ENCODE data around the gene PLXDC2. TPM values are rescaled to one million over a fixed set of nuclear protein-coding genes. Genes with fewer than 3 reads are reported as not detected.
"Not testable (repeated sequence)": the region's sequence is repeated elsewhere in the genome, so short reads cannot be mapped to it uniquely, and the experiment has no call there.

Gene PLXDC2
- total RNA-seq, 2 experiments from 2014 or later: 0.04 TPM; not detected in 1

- Mint-ChIP-seq H3K9me3 (no peaks in the 10 kb centered on the region), H3K4me3 (no peak overlapping the region), H3K27ac (no peak overlapping the region), H3K27me3 (no peaks in the 10 kb centered on the region), H3K36me3 (no peaks in the 10 kb centered on the region), H3K4me1 (no peaks in the 10 kb centered on the region)
- DNase-seq: no peak
Observed at GRCh38 chr10:20170661-20171060, 354.4 kb downstream of the PLXDC2 start.

DNA sequence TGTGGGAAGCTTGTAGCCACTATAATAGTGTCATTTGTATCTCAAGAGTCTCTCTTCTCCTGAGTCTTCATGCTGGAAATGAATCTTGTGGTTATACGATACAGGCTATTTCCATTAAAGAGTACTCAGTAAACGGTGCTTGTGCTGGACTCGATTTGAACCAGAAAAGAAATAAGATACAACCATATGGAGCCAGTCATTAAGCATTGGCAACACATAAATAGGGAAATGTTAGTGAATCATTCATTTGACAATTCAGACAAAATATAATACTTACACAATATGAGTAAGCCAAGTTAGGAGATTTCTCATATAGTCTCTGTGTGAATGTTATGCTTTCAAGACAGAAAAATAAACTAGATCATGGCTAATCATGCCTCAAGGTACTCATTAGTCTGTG, 356.8 kb downstream of the PLXDC2 start:
- H3K4me1 Mint-ChIP-seq: no peaks in the 10 kb centered on the region
- H3K27me3 Mint-ChIP-seq: no peaks in the 10 kb centered on the region
- no peak for DNase-seq
- no peak overlapping the region for H3K4me3 Mint-ChIP-seq
- no peak overlapping the region for H3K27ac Mint-ChIP-seq
- no peaks in the 10 kb centered on the region for H3K36me3 Mint-ChIP-seq
- H3K9me3 Mint-ChIP-seq: no peaks in the 10 kb centered on the region

- Mint-ChIP-seq H3K4me1 (no peaks in the 10 kb centered on the region), H3K27me3 (no peaks in the 10 kb centered on the region), H3K27ac (no peak overlapping the region), H3K9me3 (no peaks in the 10 kb centered on the region), H3K36me3 (no peaks in the 10 kb centered on the region), H3K4me3 (no peak overlapping the region)
- no peak for DNase-seq
Observed at GRCh38 chr10:20175719-20176118, 359.5 kb downstream of the PLXDC2 start.

DNA sequence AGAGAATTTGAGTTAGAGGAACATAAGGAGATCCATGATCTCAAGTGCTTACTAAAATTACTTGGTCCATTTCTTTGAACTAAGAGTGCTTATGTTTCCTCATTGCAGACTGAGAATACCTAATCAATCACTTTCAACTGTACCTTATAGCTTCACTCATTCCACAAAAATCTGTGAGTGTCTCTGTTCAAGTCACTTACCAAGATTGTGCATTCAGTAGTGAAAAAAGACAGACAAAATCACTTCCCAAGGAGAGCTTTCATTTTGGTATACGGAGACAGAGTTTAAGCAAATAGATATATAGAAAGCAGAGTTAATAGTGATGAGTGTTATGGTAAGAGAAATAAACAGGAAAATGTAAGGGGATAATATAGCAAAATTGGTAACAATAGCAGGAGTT, 364.5 kb downstream of the PLXDC2 start:
- Mint-ChIP-seq H3K4me3 (no peak overlapping the region), H3K9me3 (no peaks in the 10 kb centered on the region), H3K27ac (no peak overlapping the region), H3K4me1 (no peaks in the 10 kb centered on the region), H3K27me3 (no peaks in the 10 kb centered on the region), H3K36me3 (no peaks in the 10 kb centered on the region)
- DNase-seq: no peak

GRCh38 chr10:20181434-20181833, 365.2 kb downstream of the PLXDC2 start:
- Mint-ChIP-seq H3K36me3 (no peaks in the 10 kb centered on the region), H3K9me3 (no peaks in the 10 kb centered on the region), H3K4me1 (no peaks in the 10 kb centered on the region), H3K27ac (no peak overlapping the region), H3K4me3 (no peak overlapping the region), H3K27me3 (no peaks in the 10 kb centered on the region)
- DNase-seq: no peak

DNA sequence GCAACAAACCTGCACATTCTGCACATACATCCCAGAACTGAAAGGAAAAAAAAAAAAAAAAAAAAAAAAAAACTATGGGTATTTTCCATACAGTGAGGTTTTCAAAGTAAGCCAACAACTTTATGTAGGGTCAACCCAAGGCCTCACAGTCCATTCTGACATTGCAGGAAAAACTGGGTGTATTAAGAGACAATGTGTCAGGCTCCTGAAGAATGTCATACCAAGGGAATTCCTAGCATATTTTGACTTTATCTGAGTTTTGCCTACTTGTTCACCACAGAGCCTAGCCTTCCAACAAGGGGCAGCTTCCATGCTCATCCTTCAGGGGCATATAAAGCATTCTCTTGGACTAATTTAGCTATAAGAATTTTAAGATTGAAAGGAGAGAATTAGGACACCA, 368.9 kb downstream of the PLXDC2 start:
- Mint-ChIP-seq H3K9me3 (no peaks in the 10 kb centered on the region), H3K27ac (no peak overlapping the region), H3K27me3 (no peaks in the 10 kb centered on the region), H3K4me1 (no peaks in the 10 kb centered on the region), H3K36me3 (no peaks in the 10 kb centered on the region), H3K4me3 (no peak overlapping the region)
- no peak for DNase-seq

- not testable (repeated sequence) for H3K36me3 Mint-ChIP-seq, H3K9me3 Mint-ChIP-seq, H3K27ac Mint-ChIP-seq, H3K4me1 Mint-ChIP-seq, H3K4me3 Mint-ChIP-seq, H3K27me3 Mint-ChIP-seq, DNase-seq
Observed at GRCh38 chr10:20191392-20191791, 375.2 kb downstream of the PLXDC2 start.

GRCh38 chr10:20195076-20195475, 378.8 kb downstream of the PLXDC2 start:
- Mint-ChIP-seq H3K4me1 (no peaks in the 10 kb centered on the region), H3K4me3 (no peak overlapping the region), H3K36me3 (no peaks in the 10 kb centered on the region)

DNA sequence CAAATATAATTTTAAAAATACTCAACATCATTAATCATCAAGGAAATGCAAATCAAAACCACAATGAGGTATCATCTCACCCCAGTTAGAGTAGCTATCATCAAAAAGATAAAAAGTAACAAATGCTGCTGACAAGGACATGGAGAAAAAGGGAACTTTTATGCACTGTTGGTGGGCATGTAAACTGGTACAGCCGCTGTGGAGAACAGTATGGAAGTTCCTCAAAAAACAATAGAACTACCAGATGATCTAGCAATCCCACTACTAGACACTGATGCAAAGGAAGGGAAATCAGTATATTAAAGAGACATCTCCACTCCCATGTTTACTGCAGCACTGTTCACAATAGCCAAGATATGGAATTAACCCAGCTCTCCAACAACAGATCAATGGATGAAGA, 384.5 kb downstream of the PLXDC2 start:
- H3K27ac Mint-ChIP-seq: no peak overlapping the region
- H3K27me3 Mint-ChIP-seq: no peaks in the 10 kb centered on the region
- DNase-seq: no peak
- H3K9me3 Mint-ChIP-seq: no peaks in the 10 kb centered on the region
- no peak overlapping the region for H3K4me3 Mint-ChIP-seq
- no peaks in the 10 kb centered on the region for H3K4me1 Mint-ChIP-seq
- no peaks in the 10 kb centered on the region for H3K36me3 Mint-ChIP-seq

More at GRCh38 chr10:20195076-20195475, 378.8 kb downstream of the PLXDC2 start:
- no peak overlapping the region for H3K27ac Mint-ChIP-seq
- DNase-seq: no peak
- no peaks in the 10 kb centered on the region for H3K27me3 Mint-ChIP-seq
- H3K9me3 Mint-ChIP-seq: no peaks in the 10 kb centered on the region

- H3K27ac Mint-ChIP-seq: no peak overlapping the region
- H3K36me3 Mint-ChIP-seq: no peaks in the 10 kb centered on the region
- no peaks in the 10 kb centered on the region for H3K27me3 Mint-ChIP-seq
- no peak overlapping the region for H3K4me3 Mint-ChIP-seq
- H3K9me3 Mint-ChIP-seq: no peaks in the 10 kb centered on the region
- DNase-seq: no peak
- H3K4me1 Mint-ChIP-seq: no peaks in the 10 kb centered on the region
Observed at GRCh38 chr10:20202337-20202736, 386.1 kb downstream of the PLXDC2 start.

- Mint-ChIP-seq H3K4me3 (no peak overlapping the region), H3K9me3 (peaks cover 5% of the 10 kb centered on the region), H3K27ac (no peak overlapping the region), H3K4me1 (no peaks in the 10 kb centered on the region), H3K27me3 (no peaks in the 10 kb centered on the region), H3K36me3 (no peaks in the 10 kb centered on the region)
- DNase-seq: no peak
Observed at GRCh38 chr10:20207653-20208052, 391.4 kb downstream of the PLXDC2 start.

DNA sequence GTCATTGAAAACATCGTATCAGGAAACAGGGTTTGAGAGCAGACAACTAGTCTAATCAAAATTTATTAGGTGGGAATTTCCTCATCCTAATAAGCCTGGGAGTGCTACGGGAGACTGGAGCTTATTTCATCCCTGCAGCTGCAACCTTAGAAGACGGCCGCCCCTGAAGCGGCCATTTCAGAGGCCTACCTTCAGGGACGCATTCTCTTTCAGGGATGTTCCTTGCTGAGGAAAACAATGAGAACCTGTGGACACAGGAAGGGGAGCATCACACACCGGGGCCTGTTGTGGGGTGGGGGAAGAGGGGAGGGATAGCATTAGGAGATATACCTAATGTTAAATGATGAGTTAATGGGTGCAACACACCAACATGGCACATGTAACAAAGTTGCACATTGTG, 392.9 kb downstream of the PLXDC2 start:
- H3K4me3 Mint-ChIP-seq: not testable (repeated sequence)

DNA sequence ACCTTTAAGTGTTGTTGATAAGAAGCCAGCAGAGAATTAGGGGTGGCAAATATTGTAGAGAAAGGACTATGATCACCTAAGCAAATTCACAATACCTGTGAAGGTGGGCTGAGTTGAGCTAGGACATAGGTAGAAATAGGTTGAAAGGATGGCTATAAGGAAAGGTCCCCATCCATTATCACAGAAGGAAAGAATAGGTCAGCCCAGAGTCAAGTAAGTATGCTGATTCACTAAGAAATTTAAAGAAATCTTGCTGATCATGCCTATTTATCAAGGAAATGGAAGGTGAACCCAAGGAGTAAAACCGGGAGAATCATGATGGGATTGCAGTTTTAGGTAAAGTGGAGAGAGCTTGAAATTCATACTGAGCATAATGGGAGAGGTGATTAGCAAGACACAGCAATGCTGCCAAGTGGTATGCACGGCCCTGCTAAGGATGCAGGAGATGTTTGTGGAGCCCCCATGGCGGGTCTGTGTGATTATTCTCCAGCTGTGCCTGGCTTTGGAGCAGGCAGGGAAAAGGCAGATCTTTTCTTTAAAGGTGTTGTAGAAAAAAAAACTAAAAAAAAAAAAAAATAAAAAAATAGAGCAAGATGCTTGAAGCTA, 399.4 kb downstream of the PLXDC2 start:
- Mint-ChIP-seq H3K36me3 (no peaks in the 10 kb centered on the region), H3K4me1 (no peaks in the 10 kb centered on the region), H3K9me3 (no peaks in the 10 kb centered on the region), H3K27ac (no peak overlapping the region), H3K27me3 (no peaks in the 10 kb centered on the region), H3K4me3 (no peak overlapping the region)
- DNase-seq: no peak

More for the DNA sequence above, 392.9 kb downstream of the PLXDC2 start:
- DNase-seq, H3K4me1 Mint-ChIP-seq, H3K36me3 Mint-ChIP-seq, H3K27me3 Mint-ChIP-seq, H3K27ac Mint-ChIP-seq, H3K9me3 Mint-ChIP-seq: not testable (repeated sequence)

GRCh38 chr10:20221356-20221755, 405.1 kb downstream of the PLXDC2 start:
- no peak for DNase-seq
- Mint-ChIP-seq H3K27me3 (no peaks in the 10 kb centered on the region), H3K9me3 (no peaks in the 10 kb centered on the region), H3K4me1 (no peaks in the 10 kb centered on the region), H3K36me3 (no peaks in the 10 kb centered on the region), H3K27ac (no peak overlapping the region), H3K4me3 (no peak overlapping the region)

DNA sequence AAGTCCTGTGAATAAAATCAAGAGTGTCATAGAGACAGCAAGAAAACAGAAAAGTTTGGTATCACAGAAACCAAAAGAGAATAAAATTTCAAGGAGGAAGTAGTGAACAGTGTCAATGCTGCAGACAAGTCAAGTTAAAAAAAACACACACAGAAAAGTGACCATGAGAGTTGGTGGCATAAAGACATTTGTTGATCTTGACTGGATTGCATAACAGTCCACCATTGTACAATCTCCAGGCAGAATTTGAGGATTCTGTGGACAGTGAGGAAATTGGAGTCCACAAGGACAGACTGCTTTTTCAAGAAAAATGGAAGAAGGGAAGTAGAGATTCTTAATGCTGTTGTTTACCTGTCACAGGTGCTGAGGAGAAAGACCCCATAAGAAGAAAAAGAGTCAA, 412.5 kb downstream of the PLXDC2 start:
- no peaks in the 10 kb centered on the region for H3K4me1 Mint-ChIP-seq
- peaks cover 11% of the 10 kb centered on the region for H3K9me3 Mint-ChIP-seq
- no peak overlapping the region for H3K4me3 Mint-ChIP-seq
- H3K27me3 Mint-ChIP-seq: no peaks in the 10 kb centered on the region
- H3K27ac Mint-ChIP-seq: no peak overlapping the region
- H3K36me3 Mint-ChIP-seq: no peaks in the 10 kb centered on the region
- no peak for DNase-seq

GRCh38 chr10:20232079-20232705, 416.0 kb downstream of the PLXDC2 start:
- Mint-ChIP-seq H3K27ac (no peak overlapping the region), H3K4me3 (no peak overlapping the region), H3K27me3 (no peaks in the 10 kb centered on the region), H3K36me3 (no peaks in the 10 kb centered on the region), H3K4me1 (no peaks in the 10 kb centered on the region), H3K9me3 (peaks cover 11% of the 10 kb centered on the region)
- no peak for DNase-seq
